ENCODE results near the gene MSH4.

DNA sequence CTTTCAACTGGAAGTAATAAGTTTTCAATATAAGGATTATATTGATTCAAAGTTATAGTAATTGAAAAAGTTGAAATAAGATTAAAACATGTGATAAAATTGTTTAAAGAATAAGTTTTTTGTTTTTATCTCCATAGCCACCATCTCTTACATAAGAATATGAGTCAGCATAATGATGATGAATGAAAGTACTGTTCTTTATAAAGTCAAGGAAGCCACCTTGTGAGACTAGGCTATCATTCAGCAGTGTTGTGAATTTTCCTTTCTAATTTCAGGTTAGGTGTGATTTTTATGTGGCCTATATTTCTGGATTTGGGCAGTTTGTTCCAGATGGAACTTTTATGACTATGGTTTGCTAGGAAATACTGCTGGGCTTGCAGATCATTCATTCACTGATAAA is 157.9 kb downstream of the MSH4 start:
- TF ChIP-seq CTCF (IDR thresholded peaks at IDR 0.05) (no peak), POLR2A (IDR thresholded peaks at IDR 0.05) (no peak)
